ENCODE results near the gene KNSTRN. TPM values are rescaled to one million over a fixed set of nuclear protein-coding genes. Genes with fewer than 3 reads are reported as not detected.

Gene KNSTRN
- total and polyA plus RNA-seq, 2 experiments from 2014 or later = 67.9 to 80.4 TPM

DNA sequence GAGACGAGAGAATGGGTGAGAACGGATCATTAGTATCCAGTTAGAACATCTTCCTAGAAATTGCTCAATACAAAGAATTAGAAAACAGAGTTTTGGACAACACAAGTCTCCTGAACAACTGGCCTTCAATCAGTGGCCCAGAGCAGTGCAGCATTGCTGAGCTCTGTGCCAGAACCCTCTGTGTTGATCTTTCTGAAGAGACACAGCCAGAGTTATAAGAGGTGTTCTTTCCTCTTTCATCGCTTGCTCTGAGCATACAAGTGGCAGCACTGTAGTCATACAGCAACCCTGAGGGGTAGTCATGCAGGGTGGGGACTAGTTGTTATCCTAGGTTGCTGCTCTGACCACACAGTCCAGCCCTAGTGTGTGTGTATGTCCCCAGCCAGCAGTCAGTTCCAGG is 4.0 kb downstream of the KNSTRN start:
- ATAC-seq (no peak), DNase-seq (ENCODE audit: low spot score) (no peak)
- 0 out of 2 replicates have a peak, but pooled peaks cover 15% of the 10 kb centered on the region for H3F3A ChIP-seq (replicated peaks; ENCODE audit: low read depth)
- H3K27ac Mint-ChIP-seq = no peak overlapping the region
- H3K4me1 ChIP-seq (ENCODE audit: insufficient read depth) = peaks cover 9% of the 10 kb centered on the region
- H3K4me3 ChIP-seq = no peak overlapping the region
- peaks cover 11% of the 10 kb centered on the region for H4K20me1 ChIP-seq (replicated peaks; ENCODE audit: insufficient read depth)
- H3K9me3 Mint-ChIP-seq = no peaks in the 10 kb centered on the region; the same call in 2 of the 3 replicates
- H3K36me3 ChIP-seq (ENCODE audit: insufficient read depth) = peaks cover 64% of the 10 kb centered on the region
- H3K4me3 Mint-ChIP-seq = no peak overlapping the region
- H3K4me1 Mint-ChIP-seq = peaks cover 16% of the 10 kb centered on the region
- peaks cover 27% of the 10 kb centered on the region for H3K79me2 ChIP-seq (replicated peaks; ENCODE audit: insufficient read depth)
- H3K9me2 ChIP-seq (ENCODE audit: insufficient read depth) = no peaks in the 10 kb centered on the region
- H3K27me3 ChIP-seq (ENCODE audit: insufficient read depth) = no peaks in the 10 kb centered on the region
- H3K36me3 Mint-ChIP-seq (ENCODE audit: low read depth) = peaks cover 76% of the 10 kb centered on the region
- no peak overlapping the region for H3K4me2 ChIP-seq
- TF ChIP-seq ZNF114 (CRISPR knock-in tag; IDR thresholded peaks at IDR 0.05) (no peak), NANOG (IDR thresholded peaks at IDR 0.05; ENCODE audit: borderline replicate concordance) (no peak), STAT1 (IDR thresholded peaks at IDR 0.05; ENCODE audit: unreplicated experiment) (no peak), EZH2phosphoT487 (IDR thresholded peaks at IDR 0.05; ENCODE audit: unreplicated experiment) (no peak), JUNB (IDR thresholded peaks at IDR 0.05; ENCODE audit: unreplicated experiment) (no peak), EZH2 (IDR thresholded peaks at IDR 0.05; ENCODE audit: low read depth, unreplicated experiment) (no peak), ZNF331 (CRISPR knock-in tag; IDR thresholded peaks at IDR 0.05; ENCODE audit: low read depth) (no peak)
- TF ChIP-seq, protein P1, sequence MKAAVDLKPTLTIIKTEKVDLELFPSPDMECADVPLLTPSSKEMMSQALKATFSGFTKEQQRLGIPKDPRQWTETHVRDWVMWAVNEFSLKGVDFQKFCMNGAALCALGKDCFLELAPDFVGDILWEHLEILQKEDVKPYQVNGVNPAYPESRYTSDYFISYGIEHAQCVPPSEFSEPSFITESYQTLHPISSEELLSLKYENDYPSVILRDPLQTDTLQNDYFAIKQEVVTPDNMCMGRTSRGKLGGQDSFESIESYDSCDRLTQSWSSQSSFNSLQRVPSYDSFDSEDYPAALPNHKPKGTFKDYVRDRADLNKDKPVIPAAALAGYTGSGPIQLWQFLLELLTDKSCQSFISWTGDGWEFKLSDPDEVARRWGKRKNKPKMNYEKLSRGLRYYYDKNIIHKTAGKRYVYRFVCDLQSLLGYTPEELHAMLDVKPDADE (IDR thresholded peaks at IDR 0.05) = no peak
- no peak overlapping the region for H2AFZ ChIP-seq
- H3K27ac ChIP-seq (ENCODE audit: low read depth) = no peak overlapping the region
- H3K27me3 Mint-ChIP-seq (ENCODE audit: insufficient read depth, low read depth, poor library complexity) = peaks cover 6% of the 10 kb centered on the region

DNA sequence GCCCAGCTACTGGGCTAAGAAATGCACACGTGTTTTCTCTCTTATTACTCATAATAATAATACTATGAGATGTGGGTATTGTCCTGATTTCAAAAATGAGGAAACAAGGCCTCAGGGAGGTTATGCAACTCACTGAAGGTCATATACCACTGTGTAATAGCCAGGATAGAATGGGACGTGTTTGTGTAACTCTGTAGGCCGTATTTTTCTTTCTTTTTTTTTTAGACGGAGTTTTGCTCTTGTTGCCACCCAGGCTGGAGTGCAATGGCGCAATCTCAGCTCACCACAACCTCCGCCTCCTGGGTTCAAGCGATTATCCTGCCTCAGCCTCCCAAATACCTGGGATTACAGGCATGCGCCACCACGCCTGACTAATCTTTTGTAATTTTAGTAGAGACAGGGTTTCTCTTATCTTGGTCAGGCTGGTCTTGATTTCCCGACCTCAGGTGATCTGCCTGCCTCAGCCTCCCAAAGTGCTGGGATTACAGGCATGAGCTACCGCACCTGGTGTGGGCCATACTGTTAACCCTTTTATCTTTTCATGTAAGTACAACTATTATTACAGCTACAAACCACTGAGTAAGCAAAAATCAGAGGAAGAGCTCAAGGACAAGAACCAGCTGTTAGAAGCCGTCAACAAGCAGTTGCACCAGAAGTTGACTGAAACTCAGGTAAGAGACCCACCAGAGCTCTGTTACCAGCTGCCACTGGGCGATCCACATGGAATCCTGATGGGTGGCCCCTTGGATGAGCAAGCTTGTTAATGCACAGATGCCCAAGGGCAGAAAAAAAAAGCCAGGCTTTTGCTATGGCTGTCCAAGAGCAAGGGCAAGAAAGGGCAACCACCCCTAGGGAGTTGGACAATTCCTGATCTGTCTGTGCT is 6.7 kb downstream of the KNSTRN start:
- ATAC-seq = no peak
- peaks cover 2% of the 10 kb centered on the region for H3K27me3 Mint-ChIP-seq (ENCODE audit: insufficient read depth, low read depth, poor library complexity)
- H4K20me1 ChIP-seq (replicated peaks; ENCODE audit: insufficient read depth) = peaks cover 13% of the 10 kb centered on the region
- peaks cover 16% of the 10 kb centered on the region for H3K79me2 ChIP-seq (replicated peaks; ENCODE audit: insufficient read depth)
- no peaks in the 10 kb centered on the region for H3K27me3 ChIP-seq (ENCODE audit: insufficient read depth)
- no peaks in the 10 kb centered on the region for H3K4me1 ChIP-seq (ENCODE audit: insufficient read depth)
- H3K9me3 Mint-ChIP-seq = no peaks in the 10 kb centered on the region; the same call in 2 of the 3 replicates
- no peak overlapping the region for H2AFZ ChIP-seq
- H3K36me3 ChIP-seq (ENCODE audit: insufficient read depth) = peaks cover 91% of the 10 kb centered on the region
- H3F3A ChIP-seq (replicated peaks; ENCODE audit: low read depth) = peaks cover 22% of the 10 kb centered on the region; the same call in 1 of the 2 replicates
- no peak overlapping the region for H3K4me3 Mint-ChIP-seq
- peaks cover 95% of the 10 kb centered on the region for H3K36me3 Mint-ChIP-seq (ENCODE audit: low read depth)
- no peak overlapping the region for H3K4me3 ChIP-seq
- H3K4me1 Mint-ChIP-seq = peaks cover 4% of the 10 kb centered on the region
- H3K27ac ChIP-seq (ENCODE audit: low read depth) = no peak overlapping the region
- H3K4me2 ChIP-seq = no peak overlapping the region
- H3K9me2 ChIP-seq (ENCODE audit: insufficient read depth) = no peaks in the 10 kb centered on the region
- DNase-seq (ENCODE audit: low spot score) = no peak
- H3K27ac Mint-ChIP-seq = no peak overlapping the region
- TF ChIP-seq, protein P2, sequence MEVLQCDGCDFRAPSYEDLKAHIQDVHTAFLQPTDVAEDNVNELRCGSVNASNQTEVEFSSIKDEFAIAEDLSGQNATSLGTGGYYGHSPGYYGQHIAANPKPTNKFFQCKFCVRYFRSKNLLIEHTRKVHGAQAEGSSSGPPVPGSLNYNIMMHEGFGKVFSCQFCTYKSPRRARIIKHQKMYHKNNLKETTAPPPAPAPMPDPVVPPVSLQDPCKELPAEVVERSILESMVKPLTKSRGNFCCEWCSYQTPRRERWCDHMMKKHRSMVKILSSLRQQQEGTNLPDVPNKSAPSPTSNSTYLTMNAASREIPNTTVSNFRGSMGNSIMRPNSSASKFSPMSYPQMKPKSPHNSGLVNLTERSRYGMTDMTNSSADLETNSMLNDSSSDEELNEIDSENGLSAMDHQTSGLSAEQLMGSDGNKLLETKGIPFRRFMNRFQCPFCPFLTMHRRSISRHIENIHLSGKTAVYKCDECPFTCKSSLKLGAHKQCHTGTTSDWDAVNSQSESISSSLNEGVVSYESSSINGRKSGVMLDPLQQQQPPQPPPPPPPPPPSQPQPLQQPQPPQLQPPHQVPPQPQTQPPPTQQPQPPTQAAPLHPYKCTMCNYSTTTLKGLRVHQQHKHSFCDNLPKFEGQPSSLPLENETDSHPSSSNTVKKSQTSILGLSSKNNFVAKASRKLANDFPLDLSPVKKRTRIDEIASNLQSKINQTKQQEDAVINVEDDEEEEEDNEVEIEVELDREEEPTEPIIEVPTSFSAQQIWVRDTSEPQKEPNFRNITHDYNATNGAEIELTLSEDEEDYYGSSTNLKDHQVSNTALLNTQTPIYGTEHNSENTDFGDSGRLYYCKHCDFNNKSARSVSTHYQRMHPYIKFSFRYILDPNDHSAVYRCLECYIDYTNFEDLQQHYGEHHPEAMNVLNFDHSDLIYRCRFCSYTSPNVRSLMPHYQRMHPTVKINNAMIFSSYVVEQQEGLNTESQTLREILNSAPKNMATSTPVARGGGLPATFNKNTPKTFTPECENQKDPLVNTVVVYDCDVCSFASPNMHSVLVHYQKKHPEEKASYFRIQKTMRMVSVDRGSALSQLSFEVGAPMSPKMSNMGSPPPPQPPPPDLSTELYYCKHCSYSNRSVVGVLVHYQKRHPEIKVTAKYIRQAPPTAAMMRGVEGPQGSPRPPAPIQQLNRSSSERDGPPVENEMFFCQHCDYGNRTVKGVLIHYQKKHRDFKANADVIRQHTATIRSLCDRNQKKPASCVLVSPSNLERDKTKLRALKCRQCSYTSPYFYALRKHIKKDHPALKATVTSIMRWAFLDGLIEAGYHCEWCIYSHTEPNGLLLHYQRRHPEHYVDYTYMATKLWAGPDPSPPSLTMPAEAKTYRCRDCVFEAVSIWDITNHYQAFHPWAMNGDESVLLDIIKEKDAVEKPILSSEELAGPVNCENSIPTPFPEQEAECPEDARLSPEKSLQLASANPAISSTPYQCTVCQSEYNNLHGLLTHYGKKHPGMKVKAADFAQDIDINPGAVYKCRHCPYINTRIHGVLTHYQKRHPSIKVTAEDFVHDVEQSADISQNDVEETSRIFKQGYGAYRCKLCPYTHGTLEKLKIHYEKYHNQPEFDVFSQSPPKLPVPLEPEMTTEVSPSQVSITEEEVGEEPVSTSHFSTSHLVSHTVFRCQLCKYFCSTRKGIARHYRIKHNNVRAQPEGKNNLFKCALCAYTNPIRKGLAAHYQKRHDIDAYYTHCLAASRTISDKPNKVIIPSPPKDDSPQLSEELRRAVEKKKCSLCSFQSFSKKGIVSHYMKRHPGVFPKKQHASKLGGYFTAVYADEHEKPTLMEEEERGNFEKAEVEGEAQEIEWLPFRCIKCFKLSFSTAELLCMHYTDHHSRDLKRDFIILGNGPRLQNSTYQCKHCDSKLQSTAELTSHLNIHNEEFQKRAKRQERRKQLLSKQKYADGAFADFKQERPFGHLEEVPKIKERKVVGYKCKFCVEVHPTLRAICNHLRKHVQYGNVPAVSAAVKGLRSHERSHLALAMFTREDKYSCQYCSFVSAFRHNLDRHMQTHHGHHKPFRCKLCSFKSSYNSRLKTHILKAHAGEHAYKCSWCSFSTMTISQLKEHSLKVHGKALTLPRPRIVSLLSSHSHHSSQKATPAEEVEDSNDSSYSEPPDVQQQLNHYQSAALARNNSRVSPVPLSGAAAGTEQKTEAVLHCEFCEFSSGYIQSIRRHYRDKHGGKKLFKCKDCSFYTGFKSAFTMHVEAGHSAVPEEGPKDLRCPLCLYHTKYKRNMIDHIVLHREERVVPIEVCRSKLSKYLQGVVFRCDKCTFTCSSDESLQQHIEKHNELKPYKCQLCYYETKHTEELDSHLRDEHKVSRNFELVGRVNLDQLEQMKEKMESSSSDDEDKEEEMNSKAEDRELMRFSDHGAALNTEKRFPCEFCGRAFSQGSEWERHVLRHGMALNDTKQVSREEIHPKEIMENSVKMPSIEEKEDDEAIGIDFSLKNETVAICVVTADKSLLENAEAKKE (CRISPR knock-in tag; IDR thresholded peaks at IDR 0.05) = no peak
- TF ChIP-seq STAT1 (IDR thresholded peaks at IDR 0.05; ENCODE audit: unreplicated experiment) = no peak
- TF ChIP-seq EZH2phosphoT487 (IDR thresholded peaks at IDR 0.05; ENCODE audit: unreplicated experiment) = no peak
- no peak for TF ChIP-seq EZH2 (IDR thresholded peaks at IDR 0.05; ENCODE audit: low read depth, unreplicated experiment)
- no peak for TF ChIP-seq NANOG (IDR thresholded peaks at IDR 0.05; ENCODE audit: borderline replicate concordance)
- no peak for TF ChIP-seq ZNF114 (CRISPR knock-in tag; IDR thresholded peaks at IDR 0.05)
- no peak for TF ChIP-seq POLR2AphosphoS5 (IDR thresholded peaks at IDR 0.05; ENCODE audit: low read depth)
- no peak for TF ChIP-seq CREB1 (CRISPR knock-in tag; IDR thresholded peaks at IDR 0.05; ENCODE audit: low read depth)

Data from GM23338 (cell line).